SK-N-SH (cell line): ENCODE results near the gene GUCA1A.

Experiments
- CTCF ChIP-seq: fragments of 200-600 bp; sonication (generic); IDR thresholded peaks from 2 replicates; pipeline ENCODE4 v1.6.1; 2017; ENCODE audit warnings: antibody characterized with exemption, mild to moderate bottlenecking, moderate library complexity
- EP300 ChIP-seq, 2 experiments: IDR thresholded peaks; 2 replicates each; pipeline versions ENCODE4 v1.4.0 to v1.6.1; 2012; ENCODE audit warnings: borderline replicate concordance in 1 of 2, low read depth in 1 of 2, low read length in 1 of 2
- FOXJ3 ChIP-seq: sonication (generic); formaldehyde crosslinking; IDR thresholded peaks from 2 replicates; pipeline ENCODE4 v1.5.1; 2020; ENCODE audit warnings: mild to moderate bottlenecking, missing genetic modification reagents
- GABPA ChIP-seq: IDR thresholded peaks from 2 replicates; pipeline ENCODE4 v1.4.0; 2012; ENCODE audit warnings: low read depth, mild to moderate bottlenecking
- MEF2A ChIP-seq: IDR thresholded peaks from 2 replicates; pipeline ENCODE4 v1.4.0; 2012; ENCODE audit warnings: low read depth, borderline replicate concordance
- MXI1 ChIP-seq: IDR thresholded peaks from 2 replicates; pipeline ENCODE4 v1.6.1; 2012; ENCODE audit warnings: mild to moderate bottlenecking, low read depth, low read length, improper control_type of control experiment
- POLR2AphosphoS5 ChIP-seq: IDR thresholded peaks from 2 replicates; pipeline ENCODE4 v1.6.1; 2012; ENCODE audit warnings: low read depth, low read length
- REST ChIP-seq: IDR thresholded peaks from 2 replicates; pipeline ENCODE4 v1.6.1; 2012; ENCODE audit warnings: mild to moderate bottlenecking, low read depth, low read length, moderate library complexity

- TF ChIP-seq CTCF (no peak), MXI1 (no peak), MEF2A (no peak), FOXJ3 (CRISPR knock-in tag) (no peak), POLR2AphosphoS5 (no peak), GABPA (no peak), REST (no peak), EP300 (IDR thresholded peaks at IDR 0.05; ENCODE audit: borderline replicate concordance in 1 of 2, low read depth in 1 of 2, low read length in 1 of 2) (no peak)
These were observed 47.9 kb upstream of the GUCA1A start for GRCh38 chr6:42125231-42125630.
